AG04449 (cell line): Measurements from ENCODE around the gene LSM3.
A peak's percentile ranks its signal among the peaks of the same experiment; 100 is the strongest.

Source experiments
- CTCF ChIA-PET: fragments of 350-600 bp; formaldehyde crosslinking; extraction: SDS; loops from one replicate; lab custom pipeline; 2021; ENCODE audit warnings: antibody characterized with exemption; lab: Yijun Ruan, JAX
- POLR2A ChIA-PET: fragments of 400-600, 350-600 bp; formaldehyde crosslinking; extraction: SDS; loops from one replicate; lab custom pipeline; 2020; ENCODE audit warnings: antibody characterized with exemption, inconsistent platforms; lab: Yijun Ruan, JAX
- DNase-seq: peaks from one replicate; pipeline ENCODE4 v3.0.0-alpha.2; 2010; ENCODE audit warnings: low read depth, low spot score
- H3K4me3 ChIP-seq: 2 replicates; pipeline ENCODE4 v1.5.1; 2011; ENCODE audit warnings: low read depth, mild to moderate bottlenecking, control low read depth, low read length
- CTCF ChIP-seq: IDR thresholded peaks from one replicate; pipeline ENCODE4 v1.5.1; 2011; ENCODE audit warnings: mild to moderate bottlenecking, moderate library complexity, low read length, control low read depth, inconsistent platforms; ENCODE audit not compliant: insufficient read depth; ENCODE audit errors: missing control alignments

Gene LSM3

GRCh38 chr3:14178247-14179113 lies at the start of gene LSM3, which contains the start of gene XPC:
TSS of gene LSM3 (plus strand) at chr3:14178817. CDS start at chr3:14178861, 44 bp downstream.
TSS of gene XPC (minus strand) at chr3:14178601. CDS start at chr3:14178568, 33 bp downstream.
- CTCF ChIA-PET: interaction anchor here (0.6 to 3.1 kb wide), 10 partner anchors 8 to 373 kb away, joined by 3 to 41 read pairs (median 3); partner anchors contain the start of genes CHCHD4 and TMEM43

GRCh38 chr3:14129296-14129695 lies 49.3 kb upstream of the LSM3 start:
- no peak for TF ChIP-seq CTCF
- no peak overlapping the region for H3K4me3 ChIP-seq
- no peak for DNase-seq
- POLR2A ChIA-PET: no interaction called here
- CTCF ChIA-PET: interaction anchor here (0.7 kb wide), 1 partner anchor 583 kb away, joined by 3 read pairs; no protein-coding TSS in a partner anchor

More at GRCh38 chr3:14178247-14179113, at the start of gene LSM3, which contains the start of gene XPC:
- no peak for TF ChIP-seq CTCF
- POLR2A ChIA-PET: interaction anchor here (0.6 to 2.2 kb wide), 19 partner anchors 8 to 768 kb away, joined by 3 to 22 read pairs (median 4); partner anchors contain the start of genes CCDC174, CHCHD4 and TMEM43
- H3K4me3 ChIP-seq: peak within 1 kb of the TSS; percentile 95
- DNase-seq: peak; percentile 97

- H3K4me3 ChIP-seq: no peak overlapping the region
- no peak for DNase-seq
- POLR2A ChIA-PET: no interaction called here
- CTCF ChIA-PET: interaction anchor here (0.8 to 1.4 kb wide), 2 partner anchors 73 to 234 kb away, joined by 3 to 5 read pairs; no protein-coding TSS in a partner anchor
- no peak for TF ChIP-seq CTCF
Observed at GRCh38 chr3:14130230-14130629, 48.4 kb upstream of the LSM3 start.

DNA sequence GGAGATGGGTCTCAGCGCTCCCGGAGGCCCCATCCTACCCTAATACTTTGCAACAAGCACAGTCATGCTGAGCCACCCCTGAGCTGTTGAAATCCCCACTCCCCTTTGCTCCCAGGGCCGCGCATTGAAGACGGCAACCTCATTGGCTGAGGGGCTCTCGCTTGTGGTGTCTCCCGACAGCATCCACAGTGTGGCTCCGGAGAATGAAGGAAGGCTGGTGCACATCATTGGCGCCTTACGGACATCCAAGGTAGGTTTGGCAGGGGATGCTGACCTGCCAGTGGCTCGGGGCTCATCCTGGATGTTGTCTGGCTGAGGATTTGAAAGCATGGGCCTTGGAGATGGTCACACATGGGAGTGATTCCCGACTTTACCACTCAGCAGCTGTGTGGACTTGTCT lies 47.9 kb upstream of the LSM3 start:
- TF ChIP-seq CTCF: no peak
- CTCF ChIA-PET: interaction anchor here (0.8 to 1.4 kb wide), 2 partner anchors 73 to 234 kb away, joined by 3 to 5 read pairs; no protein-coding TSS in a partner anchor

DNA sequence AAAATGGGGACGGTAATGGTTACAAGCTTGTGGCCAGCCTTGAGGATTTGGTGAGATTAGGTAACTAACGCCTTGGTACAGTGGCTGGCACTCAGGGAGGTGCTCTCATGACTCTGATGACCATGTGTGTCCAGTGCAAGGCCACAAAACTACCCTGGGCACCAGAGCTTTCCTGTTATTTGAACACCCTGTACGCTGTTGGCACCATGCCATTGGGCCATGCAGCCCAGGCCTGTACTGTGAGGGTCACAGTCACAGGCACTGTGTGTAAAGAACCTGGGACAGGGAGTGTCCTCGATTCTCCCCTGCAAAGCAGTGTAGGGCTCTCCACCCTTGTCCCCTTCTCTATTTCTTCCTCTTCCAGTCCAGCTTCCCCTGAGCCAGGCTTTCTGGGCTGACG lies 47.5 kb upstream of the LSM3 start:
- POLR2A ChIA-PET: no interaction called here
- DNase-seq: no peak
- CTCF ChIA-PET: interaction anchor here (1.4 kb wide), 1 partner anchor 235 kb away, joined by 5 read pairs; no protein-coding TSS in a partner anchor
- no peak for TF ChIP-seq CTCF
- H3K4me3 ChIP-seq: no peak overlapping the region

More for the DNA sequence above, 47.9 kb upstream of the LSM3 start:
- POLR2A ChIA-PET: no interaction called here
- DNase-seq: no peak
- no peak overlapping the region for H3K4me3 ChIP-seq

DNA sequence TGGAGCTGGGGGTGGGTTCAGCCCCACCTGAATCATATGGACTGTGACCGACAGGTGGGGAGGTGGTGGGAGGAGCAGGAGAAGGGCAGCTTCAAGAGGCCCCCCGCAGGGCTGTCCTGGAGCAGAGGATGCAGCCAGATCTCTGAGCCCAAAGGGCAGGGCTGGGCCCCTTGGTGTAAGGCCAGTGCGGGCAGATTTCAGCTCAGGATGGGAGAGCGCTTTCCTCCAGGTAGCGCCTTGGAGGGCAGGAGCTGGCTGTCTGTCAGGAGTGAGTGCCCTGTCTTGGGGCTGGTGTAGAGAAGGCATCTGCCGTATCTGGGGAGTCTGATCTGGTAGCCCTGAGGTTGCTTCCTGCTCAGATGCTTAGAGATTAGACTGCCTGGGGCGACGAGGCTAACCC lies 46.5 kb upstream of the LSM3 start:
- POLR2A ChIA-PET: no interaction called here
- CTCF ChIA-PET: no interaction called here

More for the DNA sequence above, 46.5 kb upstream of the LSM3 start:
- no peak overlapping the region for H3K4me3 ChIP-seq
- no peak for TF ChIP-seq CTCF
- no peak for DNase-seq
